Heart left ventricle (tissue), 13 donors: ENCODE results near the gene CDCA3.

Source experiments
- POLR2A ChIP-seq, 2 donors: fragments of 450-650 bp; IDR thresholded peaks; one replicate each; pipeline ENCODE4 v1.6.1; 2017; ENCODE audit warnings: antibody characterized with exemption in 2 of 2, mild to moderate bottlenecking in 2 of 2, moderate library complexity in 2 of 2
- TF ChIP-seq, protein P1 (sequence below), 12 donors: fragments of 200-600 bp; sonication (generic) in 4 of 12; IDR thresholded peaks; one replicate each; pipeline versions ENCODE4 v1.5.0 to v1.8.0; 2018 to 2022; ENCODE audit warnings: antibody characterized with exemption in 12 of 12, mild to moderate bottlenecking in 5 of 12
- donor health status: ischemic (EF 13 %, LVEDD 7.1; RV severe dilation, severe dysfunction).
- donor health status: DM: no; HTN: yes; CAD: no.
- donor health status: DM: no; HTN: no; CAD: no.
- donor health status: ischemic (EF 25% LVEDD 6.9; RV normal size, moderate dysfunction).
- donor health status: ischemic (EF 25% LVEDD 5.7; RV mildly dilated, moderate dysfunction).
- donor health status: ischemic (EF 35%, LVEDD 5.7; RV mildly dilated, moderate dysfunction).
- donor health status: nonischemic (EF 11% LVEDD 7.7; RV severe dilation, severe dysfunction).
- donor health status: DM: yes; HTN: yes; CAD: no.
- donor health status: PGD.
- donor health status: ischemic (EF 29% LVEDD 5.4; RV normal size, mild dysfunction).
- donor health status: nonischemic (EF 23%, LVEDD 6.1; RV moderate dilation, normal function).

DNA sequence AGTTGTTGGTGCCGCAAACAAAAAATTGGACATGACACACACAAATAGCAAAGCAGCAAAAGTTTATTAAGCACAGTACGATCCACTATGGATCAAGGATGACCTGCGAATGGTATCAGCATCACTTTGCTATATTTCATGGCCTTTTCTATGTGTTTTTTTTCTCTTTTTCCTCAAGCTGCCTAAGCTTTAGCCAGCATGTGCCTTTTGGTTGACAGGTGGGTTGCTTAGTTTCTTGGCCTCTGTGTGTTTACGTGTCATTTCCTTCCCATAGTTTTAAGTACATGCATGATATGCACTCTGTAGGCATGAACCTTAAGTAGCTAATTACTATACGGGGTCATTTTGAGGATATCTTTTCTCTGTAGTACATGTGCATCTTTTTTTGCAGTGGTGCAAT is 51.9 kb downstream of the CDCA3 start:
- TF ChIP-seq POLR2A (IDR thresholded peaks at IDR 0.05) = no peak
- TF ChIP-seq, protein P1, sequence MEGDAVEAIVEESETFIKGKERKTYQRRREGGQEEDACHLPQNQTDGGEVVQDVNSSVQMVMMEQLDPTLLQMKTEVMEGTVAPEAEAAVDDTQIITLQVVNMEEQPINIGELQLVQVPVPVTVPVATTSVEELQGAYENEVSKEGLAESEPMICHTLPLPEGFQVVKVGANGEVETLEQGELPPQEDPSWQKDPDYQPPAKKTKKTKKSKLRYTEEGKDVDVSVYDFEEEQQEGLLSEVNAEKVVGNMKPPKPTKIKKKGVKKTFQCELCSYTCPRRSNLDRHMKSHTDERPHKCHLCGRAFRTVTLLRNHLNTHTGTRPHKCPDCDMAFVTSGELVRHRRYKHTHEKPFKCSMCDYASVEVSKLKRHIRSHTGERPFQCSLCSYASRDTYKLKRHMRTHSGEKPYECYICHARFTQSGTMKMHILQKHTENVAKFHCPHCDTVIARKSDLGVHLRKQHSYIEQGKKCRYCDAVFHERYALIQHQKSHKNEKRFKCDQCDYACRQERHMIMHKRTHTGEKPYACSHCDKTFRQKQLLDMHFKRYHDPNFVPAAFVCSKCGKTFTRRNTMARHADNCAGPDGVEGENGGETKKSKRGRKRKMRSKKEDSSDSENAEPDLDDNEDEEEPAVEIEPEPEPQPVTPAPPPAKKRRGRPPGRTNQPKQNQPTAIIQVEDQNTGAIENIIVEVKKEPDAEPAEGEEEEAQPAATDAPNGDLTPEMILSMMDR (IDR thresholded peaks at IDR 0.05) = no peak
